GM19463 (cell line): ENCODE data around the gene SCML2.
"Not testable (repeated sequence)": the region's sequence is repeated elsewhere in the genome, so short reads cannot be mapped to it uniquely, and the experiment has no call there.

Experiments
- ATAC-seq: cut with Tn5 transposase; IDR thresholded peaks from one replicate; pipeline ENCODE4 v1.9.1; 2021; ENCODE audit warnings: mild to moderate bottlenecking, moderate library complexity; ENCODE audit not compliant: unreplicated experiment

The SCML2 gene

DNA sequence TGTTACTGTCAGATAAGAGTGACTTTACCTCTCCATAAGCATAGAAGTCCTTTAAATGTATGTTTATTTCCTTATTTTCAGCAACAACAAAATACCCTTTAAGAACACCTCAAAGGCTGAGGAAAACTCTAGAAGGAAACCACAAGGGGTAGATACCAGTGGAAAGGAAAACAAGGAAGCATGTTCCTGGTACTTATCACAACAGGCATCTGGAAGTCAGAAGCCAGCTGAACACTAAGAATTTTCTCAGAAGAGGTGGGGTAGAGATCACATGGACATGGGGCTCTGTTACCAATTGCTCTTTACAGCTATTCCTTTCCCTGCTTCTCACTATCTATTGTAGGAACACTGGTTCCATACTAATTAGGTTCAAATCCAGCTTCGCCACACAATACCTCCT is 82.3 kb downstream of the SCML2 start:
- no peak for ATAC-seq

DNA sequence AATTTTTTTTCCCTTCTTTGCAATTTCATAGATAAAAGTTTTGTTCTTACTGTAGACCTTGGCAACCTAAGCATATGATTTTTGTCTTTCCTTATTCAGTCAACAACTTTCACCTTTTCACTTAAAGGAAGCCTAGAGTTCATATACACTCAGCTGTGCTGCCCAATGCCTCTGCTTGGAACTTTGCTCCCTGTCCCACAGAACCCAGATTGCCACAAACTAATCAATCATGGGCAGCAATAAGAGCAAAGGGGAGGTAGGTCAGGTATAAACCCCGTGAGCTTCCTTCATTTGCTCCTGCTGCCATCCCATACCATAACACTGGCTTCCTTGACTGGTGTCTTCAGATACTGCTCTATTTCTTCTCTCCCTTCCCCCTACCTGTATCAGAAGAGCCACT is 82.8 kb downstream of the SCML2 start:
- ATAC-seq, result no peak

DNA sequence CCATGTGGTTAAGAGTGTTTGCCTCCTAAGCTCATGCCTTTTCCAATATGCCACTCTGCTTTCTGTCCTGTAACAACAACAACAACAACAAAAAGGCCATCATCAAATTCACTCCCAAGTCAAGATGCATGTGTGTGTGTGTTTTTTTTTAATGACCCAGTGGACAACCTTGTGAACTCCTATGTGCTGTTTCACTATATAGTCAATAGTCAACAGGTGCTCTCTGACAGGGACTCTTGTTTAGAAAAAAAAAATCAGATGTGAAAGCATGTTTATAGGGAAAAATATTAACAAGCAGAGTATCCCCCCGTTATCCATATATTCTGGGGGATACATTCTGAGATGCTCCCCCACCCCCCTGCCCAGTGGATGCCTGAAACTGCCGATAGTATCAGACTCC is 83.2 kb downstream of the SCML2 start:
- ATAC-seq, result no peak

DNA sequence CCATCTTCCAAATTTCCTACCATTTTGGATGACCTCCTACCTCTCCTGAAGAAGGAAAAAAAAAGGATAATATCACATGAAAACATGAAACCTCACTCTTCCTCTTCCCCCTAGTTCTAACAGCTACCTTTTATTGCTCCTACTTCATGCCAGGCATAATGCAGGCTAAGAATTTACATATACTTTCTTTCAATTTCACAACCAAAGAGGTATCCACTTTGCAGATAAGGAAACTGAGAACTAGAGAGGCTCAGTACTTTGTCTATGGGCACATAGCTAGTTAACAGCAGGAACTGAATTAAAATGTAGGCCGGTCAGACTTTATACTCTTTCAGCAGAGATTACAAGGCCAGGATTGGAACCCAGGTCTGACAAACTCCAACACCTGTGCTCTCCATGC is 99.4 kb downstream of the SCML2 start:
- no peak for ATAC-seq

DNA sequence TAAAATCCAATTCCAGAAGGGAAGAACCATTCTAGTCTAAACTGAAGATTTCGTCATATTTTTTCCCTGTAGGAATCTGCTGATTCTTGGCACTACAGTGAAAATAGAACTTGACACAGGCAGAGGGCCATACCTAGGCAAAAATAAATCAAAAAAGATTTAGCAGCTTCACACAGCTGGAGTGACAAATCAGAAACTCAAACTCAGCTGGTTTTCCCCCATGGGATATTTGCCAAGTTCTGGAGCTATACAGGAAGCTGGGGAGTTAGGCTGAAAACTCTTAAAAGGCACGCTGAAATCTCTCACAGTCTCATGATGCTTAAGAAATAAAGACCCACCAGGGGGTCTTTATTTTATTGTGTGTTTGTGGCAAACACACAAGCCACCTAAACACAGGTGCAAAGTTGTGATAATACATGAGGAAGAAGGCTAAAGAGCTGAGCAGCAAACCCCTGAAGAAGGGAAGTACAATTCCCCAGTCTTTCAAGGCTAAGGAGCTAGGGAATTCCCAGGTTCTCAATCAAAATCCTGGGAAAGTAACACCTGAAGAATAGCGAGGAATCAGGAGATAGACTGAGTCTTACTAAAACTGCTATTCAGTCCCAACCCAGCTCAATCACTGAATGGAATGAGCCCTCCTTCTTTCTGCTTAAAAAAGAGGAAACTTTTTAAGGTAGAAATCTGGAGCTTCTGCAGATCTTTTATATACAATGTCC is 101.7 kb downstream of the SCML2 start:
- no peak for ATAC-seq

DNA sequence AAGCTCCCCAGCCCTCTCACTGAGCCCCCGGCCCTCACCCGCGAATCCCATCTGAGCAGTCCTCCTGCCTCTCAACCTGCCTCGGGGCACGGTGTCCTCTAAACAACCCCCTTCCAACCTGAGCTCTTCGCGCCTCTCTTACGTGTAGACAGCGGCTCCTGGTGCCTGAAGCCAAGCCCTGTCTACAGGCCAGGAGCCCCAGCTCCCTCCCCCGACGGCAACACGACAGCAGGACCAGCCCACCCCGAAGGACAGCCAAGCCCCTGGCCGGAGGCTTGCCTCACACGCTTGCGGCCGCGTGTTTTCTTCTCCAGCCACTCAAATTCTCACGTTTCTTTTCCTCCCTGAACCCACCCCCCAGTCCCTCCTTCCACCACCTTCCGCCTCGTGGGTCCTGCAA is 124.8 kb downstream of the SCML2 start:
- not testable (repeated sequence) for ATAC-seq

DNA sequence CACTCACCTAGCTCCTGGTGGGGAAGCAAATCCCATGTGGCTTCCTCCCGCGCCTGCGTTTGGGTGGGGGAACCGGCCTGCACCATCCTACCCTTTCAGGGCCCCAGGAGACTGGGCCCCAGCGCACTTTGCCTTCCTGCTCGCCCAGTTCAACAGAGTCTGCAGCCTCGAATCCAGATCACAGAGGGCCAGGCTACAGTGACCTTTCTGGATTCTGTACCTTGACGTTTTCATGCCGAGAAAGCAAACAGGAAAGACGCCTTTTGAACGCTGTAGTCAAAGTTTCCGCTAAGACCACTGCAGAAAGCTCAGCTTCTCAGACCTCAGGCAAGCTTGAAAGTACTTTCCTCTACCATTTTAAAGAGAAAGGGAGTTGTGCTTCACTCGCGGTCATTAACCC is 126.4 kb downstream of the SCML2 start:
- ATAC-seq, result no peak

DNA sequence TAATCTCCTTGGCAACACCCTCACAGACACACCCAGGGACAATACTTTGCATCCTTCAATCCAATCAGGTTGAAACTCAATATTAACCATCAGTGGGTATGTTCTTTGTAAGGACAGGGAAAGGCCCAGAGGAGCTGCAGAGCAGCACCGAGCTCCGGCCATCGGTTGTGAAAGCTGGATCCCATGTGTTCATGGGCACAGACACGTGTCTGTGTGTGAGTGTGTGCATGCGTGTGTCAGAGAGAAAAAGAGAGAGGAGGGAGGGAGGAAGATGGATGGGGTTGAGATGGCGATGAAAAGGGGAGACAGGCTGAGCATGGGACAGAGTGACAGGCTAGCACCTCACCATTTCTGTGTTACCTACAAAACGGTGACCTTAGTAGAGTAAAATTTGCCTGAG is 127.0 kb downstream of the SCML2 start:
- no peak for ATAC-seq

DNA sequence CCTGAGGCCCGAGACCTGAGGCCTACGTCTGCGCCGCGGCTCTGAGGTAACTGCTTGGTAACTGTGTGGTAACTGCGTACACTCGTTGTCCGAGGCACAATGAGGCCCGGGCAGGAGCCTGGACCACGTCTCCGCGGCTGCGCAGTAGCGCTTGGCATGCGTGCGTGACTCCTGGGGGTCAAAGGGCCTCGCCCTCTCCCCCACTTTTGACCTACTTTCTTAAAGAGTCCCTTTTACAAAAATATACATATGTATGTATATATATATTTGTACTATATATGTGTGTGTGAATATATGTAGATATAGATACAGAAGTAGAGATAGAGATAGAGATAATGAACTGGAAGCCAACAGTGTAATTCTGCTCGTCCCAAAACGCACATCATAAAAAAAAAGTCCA is 133.7 kb downstream of the SCML2 start, which contains the start of gene BEND2:
BEND2 (minus strand) TSS at position 101 of the 400 bp plus-strand sequence. CDS start 136 bp downstream, outside the sequence.
- no peak for ATAC-seq

DNA sequence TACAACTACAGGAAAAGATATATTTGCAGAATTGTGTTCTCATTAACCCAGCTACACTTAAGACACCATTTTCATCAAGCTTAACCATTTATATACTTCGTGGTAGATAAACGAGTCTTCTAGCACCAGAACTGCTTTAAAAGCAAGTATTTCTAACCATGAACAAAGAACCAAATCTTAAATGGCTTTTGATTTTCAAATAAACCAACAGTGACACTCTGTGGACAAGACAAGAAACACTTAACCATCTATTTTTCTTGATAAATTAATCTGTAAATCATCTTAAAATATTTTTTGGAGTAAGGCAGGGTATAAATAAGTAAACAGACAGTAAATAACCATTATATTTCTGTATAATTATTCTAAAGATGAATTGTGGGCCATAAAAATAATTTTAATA is 144.0 kb downstream of the SCML2 start:
- ATAC-seq, result no peak

DNA sequence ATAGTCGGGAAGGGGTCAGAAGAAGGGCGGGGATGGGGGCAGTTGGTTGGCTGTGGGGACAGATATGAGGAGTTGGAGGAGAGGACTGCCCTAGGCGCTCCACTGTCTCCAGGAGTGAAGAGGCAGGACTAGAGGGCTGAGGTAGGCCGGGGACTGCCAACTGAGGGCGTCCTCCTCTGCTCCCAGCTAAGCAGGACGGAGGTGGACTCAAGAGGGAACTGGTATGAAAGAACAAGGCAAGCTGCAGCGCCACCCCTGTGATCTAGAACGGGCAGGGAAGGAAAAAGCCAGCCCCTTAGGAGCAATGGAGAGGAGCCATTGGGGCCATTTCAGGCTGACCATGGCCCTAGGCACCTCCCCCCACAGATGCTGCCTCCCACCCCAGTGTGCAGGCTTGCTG is 147.8 kb downstream of the SCML2 start:
- ATAC-seq, result no peak

DNA sequence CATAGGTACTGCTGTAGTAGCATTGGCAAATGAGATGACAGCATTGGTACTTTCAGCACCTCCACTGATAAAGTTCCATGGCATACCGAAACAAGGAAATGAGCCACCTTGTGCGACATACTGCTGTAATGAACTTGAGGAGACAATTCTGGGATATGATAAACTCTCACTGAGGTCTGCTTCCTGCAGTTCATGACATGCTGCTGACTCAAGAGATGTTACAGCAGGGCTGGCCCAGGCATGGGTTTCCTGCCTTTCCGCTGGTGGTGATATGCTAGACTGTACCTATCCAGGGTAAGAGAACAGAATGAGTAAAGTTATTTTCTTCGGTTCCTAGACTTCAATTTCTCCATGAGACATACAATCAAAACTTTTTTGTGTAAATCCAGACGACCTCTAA is 150.9 kb downstream of the SCML2 start:
- no peak for ATAC-seq

DNA sequence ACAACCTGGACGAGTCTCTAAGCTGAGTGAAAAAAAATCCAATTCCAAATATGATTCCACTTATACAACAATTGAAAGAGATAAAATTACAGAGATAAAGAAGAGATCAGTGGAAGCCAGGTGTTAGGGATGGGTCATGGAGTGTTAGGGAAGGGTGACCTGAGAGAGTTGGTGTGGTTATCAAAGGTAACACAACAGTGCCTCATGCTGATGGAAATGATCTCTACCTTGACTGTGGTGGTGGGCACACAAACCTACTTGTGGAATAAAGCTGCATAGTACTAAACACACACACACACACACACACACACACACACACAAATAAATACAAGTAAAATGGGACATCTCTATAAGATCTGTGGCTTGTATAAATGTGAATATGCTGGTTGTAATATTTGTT is 159.8 kb downstream of the SCML2 start:
- ATAC-seq, result no peak
